Upper lobe of left lung (tissue), 6 donors: ENCODE data around the gene NOL4L. TPM values are rescaled to one million over a fixed set of nuclear protein-coding genes. Genes with fewer than 3 reads are reported as not detected.
"Not testable (repeated sequence)": the region's sequence is repeated elsewhere in the genome, so short reads cannot be mapped to it uniquely, and the experiment has no call there.

Source experiments
- ATAC-seq, 2 donors: fragments of 200-7000 bp; cut with Tn5 transposase; one replicate each; pipeline ENCODE4 v1.9.1; 2022; ENCODE audit warnings: mild to moderate bottlenecking in 2 of 2, moderate library complexity in 2 of 2; ENCODE audit not compliant: low FRiP score in 2 of 2
- DNase-seq, 2 donors: peaks; one replicate each; pipeline ENCODE4 v3.0.0-alpha.2; 2019 to 2020
- H3K27ac ChIP-seq, 4 donors: fragments of 200-600 bp; sonication (generic); one replicate each; pipeline ENCODE4 v1.5.1; 2016 to 2019
- H3K27me3 ChIP-seq, 4 donors: fragments of 200-600 bp; sonication (generic); one replicate each; pipeline ENCODE4 v1.5.1; 2017 to 2019
- H3K36me3 ChIP-seq, 4 donors: fragments of 200-600 bp; sonication (generic); one replicate each; pipeline ENCODE4 v1.5.1; 2016 to 2019
- H3K4me1 ChIP-seq, 4 donors: fragments of 200-600 bp; sonication (generic); one replicate each; pipeline ENCODE4 v1.5.1; 2018 to 2019
- H3K4me3 ChIP-seq, 4 donors: fragments of 200-600 bp; sonication (generic); one replicate each; pipeline ENCODE4 v1.5.1; 2017 to 2019; ENCODE audit warnings: mild to moderate bottlenecking in 2 of 4, moderate library complexity in 1 of 4
- H3K9me3 ChIP-seq, 4 donors: fragments of 200-600 bp; sonication (generic); one replicate each; pipeline ENCODE4 v1.5.1; 2018 to 2019
- EP300 ChIP-seq, 4 donors: sonication (generic); formaldehyde crosslinking; IDR thresholded peaks; one replicate each; pipeline ENCODE4 v1.5.1; 2017; ENCODE audit warnings: antibody characterized with exemption in 4 of 4, control low read depth in 2 of 4
- POLR2A ChIP-seq, 4 donors: fragments of 450-650 bp; IDR thresholded peaks; one replicate each; pipeline ENCODE4 v1.5.1; 2016 to 2017; ENCODE audit warnings: antibody characterized with exemption in 4 of 4, mild to moderate bottlenecking in 2 of 4
- POLR2AphosphoS5 ChIP-seq, 2 donors: sonication (generic); formaldehyde crosslinking; IDR thresholded peaks; one replicate each; pipeline ENCODE4 v1.5.1; 2017; ENCODE audit warnings: antibody characterized with exemption in 2 of 2
- WGBS, 2 donors: methylation state at CpG; one replicate each; pipeline ENCODE4 v1.1.5; 2017 to 2018; 5-methylcytosine and 5-hydroxymethylcytosine counted together
- total RNA-seq, 6 donors: library from RNA; depleted of rRNA in 4 of 6; stranded (reverse); fragments of >200 nt in 4 of 6; gene quantifications; one replicate each; pipeline versions ENCODE4 v1.1.0 to v1.2.1, GENCODE V29; 2016 to 2021
- TF ChIP-seq, protein P1 (sequence below), 6 experiments: fragments of 450-650 bp in 4 of 6; fragments of 200-600 bp in 2 of 6; sonication (generic) in 2 of 6; IDR thresholded peaks; one replicate each; pipeline ENCODE4 v1.5.1; 2016 to 2019; ENCODE audit warnings: antibody characterized with exemption in 6 of 6
- donor health status: DM: no; HTN: no; CAD: no; lungs with moderate emphysema.
- donor health status: DM: no; HTN: yes; CAD: no; lungs with severe emphysema.

Gene NOL4L
- total RNA-seq, 6 donors from 2014 or later = 13.4 to 40.2 (median 19.0) TPM

DNA sequence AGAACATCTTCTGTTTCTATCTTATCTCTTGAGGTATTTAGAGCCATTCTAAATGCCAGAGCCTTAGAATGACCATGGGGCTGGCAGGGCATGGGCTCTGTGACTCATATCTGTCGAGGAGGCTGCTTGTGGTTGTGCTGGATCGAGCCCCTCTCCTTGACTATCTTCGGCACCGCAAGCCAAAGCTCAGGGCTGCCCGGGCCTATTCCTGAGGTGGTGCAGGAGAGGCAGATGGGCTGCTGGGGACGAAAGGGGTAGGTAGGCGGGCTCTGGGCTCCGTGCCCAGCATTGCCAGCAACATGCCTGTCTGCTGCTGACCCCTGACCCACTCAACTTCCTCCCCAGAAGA is 89.9 kb downstream of the NOL4L start:
- Histone ChIP-seq H3K4me3 (no peak overlapping the region), H3K27ac (no peak overlapping the region), H3K27me3 (no peaks in the 10 kb centered on the region), H3K36me3 (no peaks in the 10 kb centered on the region), H3K9me3 (no peaks in the 10 kb centered on the region), H3K4me1 (peaks cover 6 to 15% (median 9%) of the 10 kb centered on the region in 4 donors)
- no peak for DNase-seq
- WGBS, 2 donors = 91 to 93% methylated on average over 4 to 8 of the region's 8 CpGs
- TF ChIP-seq EP300 (IDR thresholded peaks at IDR 0.05) (no peak), POLR2AphosphoS5 (IDR thresholded peaks at IDR 0.05) (no peak), POLR2A (IDR thresholded peaks at IDR 0.05) (no peak)
- TF ChIP-seq, protein P1, sequence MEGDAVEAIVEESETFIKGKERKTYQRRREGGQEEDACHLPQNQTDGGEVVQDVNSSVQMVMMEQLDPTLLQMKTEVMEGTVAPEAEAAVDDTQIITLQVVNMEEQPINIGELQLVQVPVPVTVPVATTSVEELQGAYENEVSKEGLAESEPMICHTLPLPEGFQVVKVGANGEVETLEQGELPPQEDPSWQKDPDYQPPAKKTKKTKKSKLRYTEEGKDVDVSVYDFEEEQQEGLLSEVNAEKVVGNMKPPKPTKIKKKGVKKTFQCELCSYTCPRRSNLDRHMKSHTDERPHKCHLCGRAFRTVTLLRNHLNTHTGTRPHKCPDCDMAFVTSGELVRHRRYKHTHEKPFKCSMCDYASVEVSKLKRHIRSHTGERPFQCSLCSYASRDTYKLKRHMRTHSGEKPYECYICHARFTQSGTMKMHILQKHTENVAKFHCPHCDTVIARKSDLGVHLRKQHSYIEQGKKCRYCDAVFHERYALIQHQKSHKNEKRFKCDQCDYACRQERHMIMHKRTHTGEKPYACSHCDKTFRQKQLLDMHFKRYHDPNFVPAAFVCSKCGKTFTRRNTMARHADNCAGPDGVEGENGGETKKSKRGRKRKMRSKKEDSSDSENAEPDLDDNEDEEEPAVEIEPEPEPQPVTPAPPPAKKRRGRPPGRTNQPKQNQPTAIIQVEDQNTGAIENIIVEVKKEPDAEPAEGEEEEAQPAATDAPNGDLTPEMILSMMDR (IDR thresholded peaks at IDR 0.05) = no peak
- no peak for ATAC-seq

DNA sequence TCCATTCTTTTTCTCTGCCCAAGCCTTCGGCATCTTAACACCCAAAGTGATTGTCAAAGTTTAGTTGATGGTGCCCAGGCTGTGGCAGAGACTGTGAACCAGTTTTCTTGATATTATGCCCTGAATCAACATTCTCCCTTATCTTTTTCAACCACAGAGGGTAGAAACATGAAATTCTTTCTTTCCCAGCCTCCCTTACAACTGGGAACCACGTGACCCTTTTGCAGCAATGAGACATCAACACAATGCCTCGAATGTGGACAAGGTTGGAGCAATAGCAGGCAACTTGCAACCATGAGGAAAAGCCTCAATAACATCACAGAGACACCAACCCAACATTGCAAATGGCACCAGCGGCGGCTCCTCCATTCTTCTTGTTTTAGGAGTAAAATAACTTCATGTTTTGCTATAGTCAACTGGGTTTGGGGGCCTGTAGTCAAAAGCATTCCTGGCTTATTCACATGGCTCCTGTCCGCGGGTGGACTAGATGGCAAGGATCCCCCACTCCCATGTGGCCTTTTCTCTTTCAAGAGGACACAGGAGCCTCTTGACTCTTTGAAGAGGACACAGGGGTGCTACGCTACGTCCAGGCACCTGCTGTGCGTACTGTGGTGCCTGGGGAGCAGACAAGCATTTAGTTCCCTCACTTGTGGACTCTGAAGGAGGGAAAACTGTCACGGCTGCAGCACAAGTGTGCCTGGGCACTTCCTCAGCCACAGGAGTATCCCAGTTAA is 90.5 kb downstream of the NOL4L start:
- Histone ChIP-seq H3K4me1 (peaks cover 6 to 15% (median 9%) of the 10 kb centered on the region in 4 donors), H3K9me3 (no peaks in the 10 kb centered on the region), H3K27ac (no peak overlapping the region), H3K36me3 (no peaks in the 10 kb centered on the region), H3K4me3 (no peak overlapping the region), H3K27me3 (no peaks in the 10 kb centered on the region)
- DNase-seq = no peak
- ATAC-seq = no peak
- 87% methylated on average over 8 to 11 of the region's 11 CpGs for WGBS, 2 donors
- TF ChIP-seq EP300 (IDR thresholded peaks at IDR 0.05) = no peak

DNA sequence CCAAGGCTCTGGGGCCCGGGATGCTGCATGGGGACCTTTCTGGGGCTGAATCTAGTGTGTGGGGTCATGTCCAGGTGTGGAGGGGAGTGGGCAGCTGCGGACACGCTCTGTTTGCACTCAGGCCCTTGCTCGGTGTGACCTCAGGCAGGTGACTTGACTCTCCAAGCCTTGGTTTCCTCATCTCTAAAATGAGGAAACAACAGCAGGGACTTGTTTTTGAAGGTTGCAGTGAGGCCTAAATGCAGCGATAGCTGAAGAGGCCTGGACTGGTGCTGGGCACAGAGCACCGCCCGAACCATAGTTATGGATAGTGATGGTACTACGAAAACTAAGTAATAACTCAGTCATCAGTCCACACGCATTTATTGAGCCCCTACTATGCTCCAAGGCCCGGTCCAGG is 91.8 kb downstream of the NOL4L start:
- TF ChIP-seq, protein P1 (IDR thresholded peaks at IDR 0.05) = no peak
- TF ChIP-seq POLR2AphosphoS5 (IDR thresholded peaks at IDR 0.05) = no peak
- TF ChIP-seq EP300 (IDR thresholded peaks at IDR 0.05) = no peak
- no peak for TF ChIP-seq POLR2A (IDR thresholded peaks at IDR 0.05)
- no peak for ATAC-seq
- no peak overlapping the region for H3K4me3 ChIP-seq

DNA sequence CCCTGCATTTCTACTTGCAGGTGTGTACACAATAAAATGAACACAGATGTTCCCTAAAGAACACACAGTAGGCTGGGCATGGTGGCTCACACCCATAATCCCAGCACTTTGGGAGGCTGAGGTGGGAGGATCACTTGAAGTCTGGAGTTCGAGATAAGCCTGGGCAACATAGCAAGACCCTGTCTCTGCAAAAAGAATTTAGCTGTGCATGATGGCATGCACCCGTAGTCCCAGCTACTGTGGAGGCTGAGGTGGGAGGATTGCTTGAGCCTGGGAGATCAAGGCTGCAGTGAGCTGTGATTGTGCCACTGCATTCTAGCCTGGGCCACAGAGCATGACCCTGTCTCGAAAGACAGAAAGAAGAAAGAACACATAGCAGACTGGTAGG is 93.4 kb downstream of the NOL4L start:
- not testable (repeated sequence) for H3K4me3 ChIP-seq, H3K27ac ChIP-seq, H3K4me1 ChIP-seq, H3K9me3 ChIP-seq, H3K36me3 ChIP-seq, H3K27me3 ChIP-seq, ATAC-seq, DNase-seq
- 87 to 95% methylated on average over 3 of the region's 3 CpGs for WGBS, 2 donors

More for the DNA sequence above, 91.8 kb downstream of the NOL4L start:
- Histone ChIP-seq H3K27ac (no peak overlapping the region), H3K9me3 (no peaks in the 10 kb centered on the region), H3K27me3 (no peaks in the 10 kb centered on the region), H3K4me1 (peaks cover 6 to 15% (median 9%) of the 10 kb centered on the region in 4 donors), H3K36me3 (no peaks in the 10 kb centered on the region)
- no peak for DNase-seq
- WGBS, 2 donors = 88 to 89% methylated on average over 9 to 10 of the region's 10 CpGs

DNA sequence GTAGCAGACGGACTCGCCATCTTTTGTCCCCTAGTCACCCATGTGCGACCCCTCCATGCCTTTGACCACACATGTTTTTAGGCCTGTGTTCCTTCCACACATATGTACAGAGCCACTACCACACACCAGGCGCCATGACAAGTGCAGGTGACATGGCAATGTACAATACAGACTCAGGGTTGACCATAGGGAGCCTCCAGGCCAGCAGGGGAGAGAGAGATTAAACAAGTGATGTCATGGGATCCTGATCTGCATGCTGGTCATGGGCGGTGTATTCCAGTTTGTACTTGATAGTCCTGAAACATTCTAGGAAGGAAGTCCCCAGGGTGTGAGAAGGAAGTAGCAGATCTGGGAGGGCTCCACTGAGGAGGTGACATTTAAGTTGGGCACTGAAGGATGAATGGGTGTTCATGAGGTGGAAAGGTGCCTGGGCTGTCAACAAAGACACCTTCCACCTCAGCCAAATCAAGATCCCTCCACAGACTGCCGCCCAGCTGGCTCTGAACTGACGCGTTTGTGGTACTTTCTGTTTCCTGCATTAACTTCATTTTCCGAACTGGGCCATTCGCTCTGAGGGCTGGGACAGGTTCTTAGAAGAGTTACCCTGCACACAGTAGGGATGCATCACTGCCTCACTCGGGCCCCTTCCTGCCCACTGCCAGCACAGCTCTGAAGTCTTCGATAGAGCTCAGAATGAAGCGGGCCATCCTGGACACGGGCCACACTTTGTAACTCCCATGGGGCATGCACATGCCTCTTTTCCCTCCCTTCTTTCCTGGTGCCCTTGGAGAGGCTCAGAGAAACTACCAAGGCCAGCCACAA is 94.0 kb downstream of the NOL4L start:
- DNase-seq (no peak), ATAC-seq (no peak)
- Histone ChIP-seq H3K27ac (no peak overlapping the region), H3K9me3 (no peaks in the 10 kb centered on the region), H3K4me3 (no peak overlapping the region), H3K4me1 (no peaks in the 10 kb centered on the region), H3K27me3 (no peaks in the 10 kb centered on the region), H3K36me3 (no peaks in the 10 kb centered on the region)
- TF ChIP-seq EP300 (IDR thresholded peaks at IDR 0.05) = no peak
- TF ChIP-seq, protein P1 (IDR thresholded peaks at IDR 0.05) = no peak
- TF ChIP-seq POLR2AphosphoS5 (IDR thresholded peaks at IDR 0.05) = no peak
- TF ChIP-seq POLR2A (IDR thresholded peaks at IDR 0.05) = no peak
- 94 to 95% methylated on average over 14 of the region's 14 CpGs for WGBS, 2 donors
